H7 (cell line): Measurements from ENCODE around the gene KLRB1. TPM values are rescaled to one million over a fixed set of nuclear protein-coding genes. Genes with fewer than 3 reads are reported as not detected.

Experiments used
- total RNA-seq: library from RNA; depleted of rRNA; stranded (reverse); fragments of >200 nt; shearing (Covaris generic); gene quantifications from 2 replicates; pipeline ENCODE4 v1.2.3, GENCODE V29; 2014; rRNA removed

KLRB1 gene
- total RNA-seq, 1 experiment from 2014 or later: not detected

Other genes starting within 250 kb of the KLRB1 start
- gene CLEC2D, start 61.8 kb upstream of the KLRB1 start, total RNA-seq: 1.8 and 4.7 TPM in 2 replicates
- not detected in 2 replicates for gene CLECL1, start 125.2 kb upstream of the KLRB1 start, total RNA-seq
- gene CD69, start 153.0 kb upstream of the KLRB1 start, total RNA-seq: not detected in 2 replicates
- 0.42 TPM in 1 of 2 replicates, not detected in the other for gene KLRF1, start 219.6 kb upstream of the KLRB1 start, total RNA-seq